GM20000 (cell line): ENCODE measurements around the gene VIT.

Source experiments
- DNase-seq: peaks from one replicate; pipeline ENCODE4 v3.0.0; 2012; ENCODE audit warnings: low spot score
- TF ChIP-seq, protein P1 (sequence below): IDR thresholded peaks from 2 replicates; pipeline ENCODE4 v1.5.1; 2012; ENCODE audit warnings: mild to moderate bottlenecking, control low read depth; ENCODE audit errors: extremely low read depth, missing control alignments

VIT gene

DNA sequence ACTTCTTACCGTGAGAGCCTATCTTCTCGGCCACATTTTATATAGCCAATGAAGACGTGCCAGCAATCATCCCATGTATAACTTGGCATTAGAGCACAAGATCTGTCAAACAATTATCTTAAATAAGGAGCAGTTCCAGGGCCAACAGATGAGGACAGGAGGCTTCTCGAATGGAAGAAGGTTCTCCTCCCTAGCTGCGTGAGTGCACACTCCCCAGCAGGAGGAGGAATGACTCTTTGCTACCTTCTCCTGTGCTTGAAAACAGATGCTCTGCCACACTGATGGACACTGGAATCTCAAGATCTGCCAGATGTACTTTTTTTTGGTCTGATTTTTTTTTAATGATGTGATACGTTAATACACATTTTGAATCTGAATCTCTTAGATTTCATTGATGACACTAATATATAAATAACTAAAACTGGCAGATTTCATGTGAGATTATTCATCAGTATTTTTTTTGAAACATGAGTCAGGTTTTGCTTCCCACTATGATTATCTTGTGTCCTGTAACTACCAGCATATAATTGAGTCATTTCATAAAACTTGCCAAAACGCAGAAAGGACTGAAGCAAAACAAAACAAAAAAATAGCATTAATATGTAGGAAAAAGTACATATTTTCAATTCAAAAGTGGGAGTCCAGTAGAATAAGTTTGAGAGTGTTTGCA lies 626 bp upstream of the VIT start:
- DNase-seq = no peak
- TF ChIP-seq, protein P1, sequence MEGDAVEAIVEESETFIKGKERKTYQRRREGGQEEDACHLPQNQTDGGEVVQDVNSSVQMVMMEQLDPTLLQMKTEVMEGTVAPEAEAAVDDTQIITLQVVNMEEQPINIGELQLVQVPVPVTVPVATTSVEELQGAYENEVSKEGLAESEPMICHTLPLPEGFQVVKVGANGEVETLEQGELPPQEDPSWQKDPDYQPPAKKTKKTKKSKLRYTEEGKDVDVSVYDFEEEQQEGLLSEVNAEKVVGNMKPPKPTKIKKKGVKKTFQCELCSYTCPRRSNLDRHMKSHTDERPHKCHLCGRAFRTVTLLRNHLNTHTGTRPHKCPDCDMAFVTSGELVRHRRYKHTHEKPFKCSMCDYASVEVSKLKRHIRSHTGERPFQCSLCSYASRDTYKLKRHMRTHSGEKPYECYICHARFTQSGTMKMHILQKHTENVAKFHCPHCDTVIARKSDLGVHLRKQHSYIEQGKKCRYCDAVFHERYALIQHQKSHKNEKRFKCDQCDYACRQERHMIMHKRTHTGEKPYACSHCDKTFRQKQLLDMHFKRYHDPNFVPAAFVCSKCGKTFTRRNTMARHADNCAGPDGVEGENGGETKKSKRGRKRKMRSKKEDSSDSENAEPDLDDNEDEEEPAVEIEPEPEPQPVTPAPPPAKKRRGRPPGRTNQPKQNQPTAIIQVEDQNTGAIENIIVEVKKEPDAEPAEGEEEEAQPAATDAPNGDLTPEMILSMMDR = no peak

DNA sequence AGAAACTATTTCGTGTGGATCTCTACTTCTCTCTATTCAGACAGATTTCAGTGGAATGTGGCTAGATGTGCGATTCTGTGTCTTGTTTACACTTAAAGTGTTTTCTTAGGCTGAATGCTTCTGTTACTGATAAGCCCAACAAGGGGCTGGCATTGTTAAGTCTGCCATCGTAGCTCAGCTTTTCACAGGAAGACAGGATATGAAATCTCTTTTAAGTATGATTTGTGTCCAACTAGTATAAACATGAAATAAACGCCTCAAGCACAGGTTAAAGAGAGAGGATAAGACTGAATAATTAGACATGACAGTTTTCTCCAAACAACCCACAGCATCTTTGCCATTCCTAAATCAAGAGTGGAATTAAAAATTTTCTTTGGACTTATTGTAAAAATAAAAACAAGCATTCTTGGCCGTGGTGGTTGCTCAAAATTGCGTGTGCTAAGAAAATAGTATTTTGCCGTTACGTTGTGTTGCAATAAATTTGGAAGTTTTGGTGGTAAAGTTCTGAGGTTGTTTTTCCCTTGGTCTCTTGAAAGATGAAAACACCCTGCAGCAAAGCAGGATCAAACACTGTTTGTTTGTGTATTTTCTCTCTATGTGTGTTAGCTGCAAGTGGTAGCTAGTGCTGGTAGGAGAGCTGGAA lies 1.0 kb downstream of the VIT start:
- TF ChIP-seq, protein P1 = no peak
- DNase-seq = no peak

DNA sequence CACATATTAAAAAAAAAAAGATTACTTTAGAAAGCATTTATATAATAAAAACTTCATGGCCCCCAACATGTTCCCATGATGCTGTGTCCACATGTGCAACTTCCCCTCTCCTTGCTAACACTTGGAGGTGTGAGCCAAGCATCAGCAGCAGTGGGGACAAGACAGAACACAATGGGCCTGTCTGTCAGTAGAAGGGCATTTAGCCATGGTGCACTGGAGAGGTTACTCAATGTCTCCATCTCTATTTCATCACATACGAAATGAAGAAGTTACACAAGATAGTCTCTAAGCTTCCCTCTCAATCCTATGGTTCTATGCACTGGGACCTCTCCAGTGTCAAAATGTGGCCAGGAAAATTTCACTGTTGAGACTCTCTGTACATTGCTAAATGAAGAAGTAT lies 2.5 kb downstream of the VIT start:
- no peak for DNase-seq
- TF ChIP-seq, protein P1 = no peak

DNA sequence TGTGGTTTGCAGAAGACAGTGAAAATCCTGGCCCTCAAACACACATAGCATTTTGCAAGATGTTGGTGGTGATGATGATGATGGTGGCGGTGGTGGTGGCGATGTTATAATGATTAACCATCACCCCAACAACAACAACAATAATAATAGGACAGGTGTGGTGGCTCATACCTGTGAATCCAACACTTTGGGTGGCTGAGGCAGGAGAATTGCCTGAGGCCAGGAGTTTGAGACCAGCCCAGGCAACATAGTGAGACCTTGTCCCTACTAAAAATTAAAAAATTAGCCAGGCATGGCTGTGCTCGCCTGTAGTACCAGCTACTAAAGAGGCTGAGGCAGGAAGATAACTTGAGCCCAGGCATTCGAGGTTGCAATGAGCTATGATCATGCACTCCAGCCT lies 3.8 kb downstream of the VIT start:
- no peak for DNase-seq
- TF ChIP-seq, protein P1 = no peak

DNA sequence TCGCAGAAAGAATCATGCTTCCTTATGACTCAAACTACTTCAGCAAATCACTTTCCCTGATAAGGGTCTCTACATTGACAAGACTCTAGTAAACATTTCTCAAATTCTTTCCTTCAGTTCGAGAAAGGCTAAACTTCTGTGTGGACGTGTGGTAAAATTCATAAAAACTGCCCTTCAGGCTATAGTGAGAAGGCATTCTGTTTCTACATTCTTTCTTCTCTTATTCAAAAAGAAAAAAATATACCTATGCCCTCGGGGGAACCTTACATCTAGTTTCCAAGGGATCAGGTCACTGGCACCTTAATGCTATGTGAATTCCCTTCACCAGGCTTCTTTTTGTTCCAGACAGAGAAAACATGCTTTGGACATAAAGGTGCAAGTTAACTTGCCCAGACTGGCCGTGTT lies 4.9 kb downstream of the VIT start:
- TF ChIP-seq, protein P1 = no peak
- no peak for DNase-seq

DNA sequence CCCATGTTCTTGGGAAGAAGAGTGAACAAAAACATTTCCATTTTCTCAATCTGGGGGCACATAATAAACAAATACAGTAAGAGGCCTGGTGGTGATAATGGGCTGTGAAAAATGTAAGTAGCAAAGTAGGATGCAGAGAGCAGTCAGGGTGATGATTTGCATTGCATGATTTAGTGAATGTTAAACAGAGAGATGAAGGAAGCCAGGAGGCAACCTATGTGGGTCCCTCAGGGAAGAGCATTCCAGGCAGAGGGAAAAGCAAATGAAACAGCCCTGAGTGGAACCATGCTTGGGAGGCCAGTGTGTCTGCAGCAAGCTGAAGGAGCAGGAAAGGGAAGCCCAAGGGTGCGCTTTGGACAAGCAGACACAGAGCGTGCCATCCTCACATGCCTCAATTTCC lies 5.4 kb downstream of the VIT start:
- DNase-seq = no peak
- TF ChIP-seq, protein P1 = no peak

DNA sequence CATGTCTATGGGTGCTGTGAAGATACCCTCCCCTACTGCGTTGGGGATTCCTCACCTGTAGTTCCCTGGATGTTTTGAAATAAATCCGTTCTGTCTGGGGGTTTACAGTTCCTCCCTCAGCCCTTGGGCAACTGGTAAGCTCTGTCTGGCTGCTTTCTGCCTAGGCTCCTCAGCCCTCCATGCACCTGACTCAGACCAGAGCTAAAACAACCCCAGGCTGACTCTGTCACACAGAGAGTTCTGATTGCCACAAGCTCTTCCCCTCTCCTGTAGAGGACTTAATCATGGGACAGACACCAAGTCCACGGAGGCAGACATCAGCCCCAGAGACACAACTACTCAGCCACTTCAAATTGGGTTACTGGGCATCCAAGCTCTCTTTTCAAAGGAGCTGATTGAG lies 6.3 kb downstream of the VIT start:
- DNase-seq = no peak
- TF ChIP-seq, protein P1 = no peak
